T47D (cell line): Measurements from ENCODE around the gene CDPF1.
"Not testable (repeated sequence)": the region's sequence is repeated elsewhere in the genome, so short reads cannot be mapped to it uniquely, and the experiment has no call there.

Source experiments
- DNase-seq, 2 experiments: peaks; one replicate each; pipeline versions ENCODE4 v3.0.0 to v3.0.0-alpha.2; 2011 to 2012; ENCODE audit warnings: low read depth in 1 of 2, low spot score in 1 of 2
- JUND ChIP-seq: IDR thresholded peaks from 2 replicates; pipeline ENCODE4 v1.6.1; 2012; ENCODE audit warnings: low read depth
- in situ Hi-C: cut with HindIII; loops from 2 replicates; pipeline ENCODE4 v1.10.0; 2016; ENCODE audit warnings: low sequenced_read_pairs, low pct_unique_long_range_greater_than_20kb

CDPF1 gene

DNA sequence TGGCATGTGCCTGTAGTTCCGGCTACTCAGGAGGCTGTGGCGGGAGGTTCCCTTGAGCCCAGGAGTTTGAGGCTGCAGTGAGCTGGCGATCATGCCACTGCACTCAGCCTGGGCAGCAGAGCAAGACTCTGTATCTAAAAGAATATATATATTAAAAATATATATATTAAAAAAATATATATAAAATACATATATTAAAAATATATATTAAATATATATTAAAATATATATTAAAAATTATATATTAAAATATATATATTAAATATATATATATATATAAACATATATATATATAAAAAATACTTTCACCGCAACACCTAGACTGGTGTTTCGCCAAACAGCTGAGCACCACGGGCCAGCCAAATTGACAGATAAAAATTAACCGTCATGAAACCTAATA, 26.5 kb upstream of the CDPF1 start:
- TF ChIP-seq JUND: no peak
- in situ Hi-C loops: no loop called here
- DNase-seq: no peak

DNA sequence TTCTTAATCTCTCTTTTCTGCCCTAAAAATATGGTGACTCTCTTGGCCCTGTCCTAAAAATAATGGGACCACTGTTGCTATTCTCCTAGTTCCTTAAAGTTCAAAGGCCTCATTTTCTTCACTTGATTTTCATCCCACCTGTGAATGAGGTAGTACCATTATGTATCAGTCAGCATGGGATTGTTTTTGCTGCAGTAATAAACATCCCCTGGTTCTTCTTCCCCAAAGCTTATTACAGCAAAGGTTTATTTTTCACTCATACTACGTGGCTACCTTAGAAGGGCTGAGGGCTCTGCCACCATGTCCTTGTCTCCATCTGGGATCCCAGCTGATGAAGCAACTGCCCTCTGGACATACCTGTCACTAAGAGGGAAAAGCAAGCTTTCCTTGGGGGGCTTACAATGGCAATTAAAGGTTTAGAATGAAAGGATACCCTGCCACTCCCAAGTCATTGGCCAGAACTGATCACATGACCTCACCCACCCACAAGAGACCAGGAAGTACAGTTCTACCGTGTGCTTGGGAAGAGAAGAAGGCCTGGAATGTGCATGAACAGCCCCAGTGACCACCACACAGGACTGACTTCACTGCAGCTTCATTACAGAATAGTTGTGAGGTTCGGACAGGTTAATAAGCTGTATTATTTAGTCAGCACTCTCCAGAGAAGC, 25.5 kb upstream of the CDPF1 start:
- no peak for TF ChIP-seq JUND
- no peak for DNase-seq
- in situ Hi-C loops: no loop called here

DNA sequence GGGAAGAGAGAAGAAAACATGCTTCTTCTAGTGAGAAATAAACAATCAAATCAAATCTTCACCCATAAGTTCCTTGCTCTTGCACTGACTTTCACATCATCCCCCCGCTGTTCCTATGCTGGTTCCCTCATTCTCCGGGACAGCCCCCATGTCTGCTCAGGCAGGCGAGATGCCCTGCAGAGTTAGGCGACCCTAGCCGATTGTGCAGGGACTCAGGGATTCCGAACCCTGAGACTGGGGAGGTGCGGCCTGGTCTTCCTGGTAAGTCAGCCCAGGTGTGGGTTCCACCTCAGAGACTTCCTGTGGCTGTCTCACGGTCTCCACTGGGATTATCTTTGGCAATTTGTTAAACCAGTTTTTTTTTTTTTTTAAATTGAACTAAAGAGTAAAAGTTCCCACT, 24.3 kb upstream of the CDPF1 start:
- no peak for TF ChIP-seq JUND
- in situ Hi-C loops: no loop called here
- DNase-seq: no peak

DNA sequence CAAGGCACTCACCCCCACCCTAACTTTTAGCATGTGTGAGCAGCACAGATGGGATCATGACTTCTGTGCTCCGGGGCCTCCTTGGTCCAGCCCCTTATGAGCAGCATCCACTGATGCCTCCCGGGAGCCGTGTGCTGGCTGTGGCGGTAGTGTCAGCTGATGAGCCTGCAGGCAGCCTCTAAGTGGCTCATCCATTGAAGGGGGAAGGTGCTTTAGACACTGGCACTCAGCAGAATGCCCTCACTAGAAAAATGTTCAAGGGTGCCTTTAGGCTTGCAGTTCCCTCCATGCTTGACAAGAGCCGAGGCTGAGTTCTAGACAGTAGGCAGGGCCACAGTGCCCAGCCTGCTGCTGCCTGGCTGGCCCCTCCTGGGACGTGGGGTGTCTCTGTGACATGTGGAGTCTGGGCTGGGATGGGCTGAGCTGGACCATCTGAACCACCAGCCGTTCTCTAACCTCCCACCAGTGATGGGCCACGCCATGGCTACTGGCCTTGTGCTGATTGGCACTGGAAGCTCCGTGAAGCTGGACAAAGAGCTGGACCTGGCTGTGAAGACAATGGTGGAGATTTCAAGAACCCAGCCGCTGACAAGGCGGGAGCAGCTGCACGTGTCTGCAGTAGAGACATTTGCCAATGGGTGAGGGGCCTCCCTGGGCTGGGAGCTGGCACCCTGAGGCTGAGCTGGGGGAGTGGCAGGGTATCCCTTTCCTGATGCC, 23.5 kb upstream of the CDPF1 start:
- in situ Hi-C loops: no loop called here
- no peak for TF ChIP-seq JUND
- DNase-seq: no peak

DNA sequence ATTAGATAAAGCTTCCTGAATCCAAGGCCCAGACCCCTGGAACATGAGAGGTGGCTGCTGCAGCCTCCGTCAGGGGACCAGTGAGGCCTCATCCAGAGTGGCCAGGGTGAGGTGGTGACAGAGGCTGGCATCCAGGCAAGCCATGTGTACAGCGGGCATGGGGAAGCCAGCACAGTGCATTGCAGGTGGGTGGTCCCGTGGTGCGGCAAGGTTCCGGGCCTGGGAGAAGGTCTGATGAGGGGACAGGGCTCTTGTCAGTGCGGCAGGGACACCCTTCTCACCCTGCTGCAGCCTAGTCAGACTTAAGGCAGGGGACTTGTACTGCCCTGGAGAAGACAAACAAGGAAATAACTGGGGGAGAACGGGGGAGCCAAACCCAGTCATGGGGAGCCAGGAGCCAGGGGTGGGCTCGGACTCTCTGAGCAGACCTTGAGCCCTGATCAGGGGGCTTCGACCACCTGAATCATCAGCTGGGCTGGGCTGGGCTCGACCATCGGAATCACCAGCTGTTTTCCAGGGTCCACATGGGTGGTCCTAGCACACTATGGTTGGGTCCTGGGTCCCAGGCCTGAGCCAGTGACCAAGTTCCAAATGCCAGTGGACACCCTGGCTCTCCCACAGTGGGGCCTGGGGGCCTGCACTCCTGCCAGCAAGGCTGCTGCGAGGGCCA, 22.8 kb upstream of the CDPF1 start:
- in situ Hi-C loops: no loop called here
- TF ChIP-seq JUND: no peak

DNA sequence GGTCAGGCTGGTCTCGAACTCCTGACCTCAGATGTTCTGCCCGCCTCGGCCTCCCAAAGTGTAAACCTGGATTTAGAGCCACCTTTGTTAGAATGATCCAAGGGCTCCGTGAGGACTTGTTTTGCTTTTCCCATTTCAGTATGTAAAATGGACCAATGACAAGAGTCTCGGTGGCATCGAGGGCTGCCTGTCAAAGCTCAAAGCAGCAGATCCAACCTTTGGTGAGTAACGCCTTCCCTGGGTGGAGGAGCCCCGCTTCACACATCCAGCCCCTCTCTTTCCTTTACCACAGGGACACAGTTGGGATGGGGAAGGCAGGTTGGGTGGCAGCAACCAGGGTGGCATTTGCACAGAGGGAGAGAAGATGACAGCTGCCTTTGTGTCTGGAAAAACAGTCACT, 22.1 kb upstream of the CDPF1 start:
- no peak for TF ChIP-seq JUND
- no peak for DNase-seq
- in situ Hi-C loops: no loop called here

More for the DNA sequence above, 22.8 kb upstream of the CDPF1 start:
- DNase-seq: no peak

DNA sequence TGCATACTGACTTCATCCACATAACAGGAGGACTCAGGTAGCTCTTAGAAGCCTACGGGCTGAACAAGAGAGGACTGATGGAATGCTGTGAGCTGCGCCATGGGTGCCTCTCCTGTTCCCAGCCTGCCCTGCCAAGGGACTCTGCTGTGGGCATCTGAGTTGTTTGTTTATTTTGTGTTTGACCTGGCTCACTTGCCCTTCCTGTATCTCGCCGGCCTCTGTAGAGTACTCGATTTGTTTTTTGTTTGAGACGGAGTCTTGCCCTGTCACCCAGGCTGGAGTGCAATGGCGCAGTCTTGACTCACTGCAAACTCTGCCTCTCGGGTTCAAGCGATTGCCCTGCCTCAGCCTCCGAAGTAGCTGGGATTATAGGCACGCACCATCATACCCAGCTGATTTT, 19.5 kb upstream of the CDPF1 start:
- DNase-seq: no peak
- in situ Hi-C loops: no loop called here
- no peak for TF ChIP-seq JUND

DNA sequence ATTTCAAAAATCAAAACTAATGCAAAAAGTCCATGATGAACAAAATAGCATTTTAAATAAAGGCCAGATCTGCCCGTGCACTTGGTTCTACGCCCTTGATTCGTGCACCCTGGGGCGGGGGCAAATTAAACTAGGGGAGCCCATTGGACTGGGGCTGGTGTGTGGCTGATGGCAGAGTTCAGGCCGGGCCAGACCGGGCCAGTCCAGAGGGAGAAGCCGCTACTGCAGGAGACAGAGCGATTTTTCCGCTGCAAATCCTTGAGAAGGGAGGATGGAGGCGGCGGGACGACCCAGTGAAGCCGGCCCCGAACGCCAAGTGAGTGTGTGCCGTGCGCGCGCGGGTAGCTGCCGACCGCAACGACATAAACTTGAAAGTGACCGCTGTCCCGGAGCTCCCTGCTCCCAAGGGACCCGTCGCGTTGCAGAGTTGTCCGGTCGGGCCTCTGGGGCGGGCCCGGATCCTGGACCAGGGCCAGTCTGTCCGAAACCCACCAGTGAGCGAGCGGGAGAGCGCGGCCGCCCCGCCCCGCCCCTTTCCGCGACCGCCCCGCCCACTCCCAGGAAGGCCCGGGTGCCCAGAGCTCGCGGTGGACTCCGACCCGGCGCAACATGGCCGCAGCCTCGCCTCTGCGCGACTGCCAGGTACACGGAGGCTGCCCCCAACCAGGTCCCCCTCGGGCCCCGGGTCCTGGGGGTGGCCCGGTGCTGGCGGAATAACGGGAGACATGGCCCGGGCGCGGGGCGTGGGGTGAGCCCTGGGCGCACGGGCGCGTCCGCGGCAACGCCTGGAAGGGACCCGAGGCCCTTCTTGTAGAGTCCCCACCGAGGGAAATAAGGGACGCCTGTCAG, 17.6 kb upstream of the CDPF1 start, which contains the start of gene TTC38:
TSS of gene TTC38 (plus strand) at position 578 of the 849 bp plus-strand sequence. CDS start at position 610, 32 bp downstream.
- peak; percentile 93 to 99 for DNase-seq
- in situ Hi-C loops: no loop called here

DNA sequence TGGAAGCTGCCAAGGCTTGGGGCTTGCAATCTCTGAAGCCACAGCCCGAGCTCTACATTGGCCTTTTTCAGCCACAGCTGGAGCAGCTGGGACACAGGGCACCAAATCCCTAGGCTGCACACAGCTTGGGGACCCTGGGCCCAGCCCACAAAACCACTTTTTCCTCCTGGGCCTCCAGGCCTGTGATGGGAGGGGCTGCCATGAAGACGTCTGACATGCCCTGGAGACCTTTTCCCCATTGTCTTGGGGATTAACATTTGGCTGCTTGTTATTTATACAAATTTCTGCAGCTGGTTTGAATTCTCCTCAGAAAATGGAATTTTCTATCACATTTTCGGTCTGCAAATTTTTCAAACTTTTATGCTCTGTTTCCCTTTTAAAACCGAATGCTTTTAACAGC, 15.5 kb upstream of the CDPF1 start:
- in situ Hi-C loops, DNase-seq: not testable (repeated sequence)

More for the DNA sequence above, 17.6 kb upstream of the CDPF1 start, which contains the start of gene TTC38:
- TF ChIP-seq JUND: no peak

DNA sequence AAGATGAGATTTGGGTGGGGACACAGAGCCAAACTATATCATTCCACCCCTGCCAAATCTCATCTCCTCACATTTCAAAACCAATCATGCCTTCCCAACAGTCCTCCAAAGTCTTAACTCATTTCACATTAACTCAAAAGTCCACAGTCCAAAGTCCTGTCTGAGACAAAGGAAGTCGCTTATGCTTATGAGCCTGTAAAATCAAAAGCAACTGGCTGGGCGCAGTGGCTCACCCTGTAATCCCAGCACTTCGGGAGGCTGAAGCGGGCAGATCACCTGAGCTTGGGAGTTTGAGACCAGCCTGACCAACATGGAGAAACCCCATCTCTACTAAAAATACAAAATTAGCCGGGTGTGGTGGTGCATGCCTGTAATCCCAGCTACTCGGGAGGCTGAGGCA, 14.4 kb upstream of the CDPF1 start:
- DNase-seq, in situ Hi-C loops: not testable (repeated sequence)

DNA sequence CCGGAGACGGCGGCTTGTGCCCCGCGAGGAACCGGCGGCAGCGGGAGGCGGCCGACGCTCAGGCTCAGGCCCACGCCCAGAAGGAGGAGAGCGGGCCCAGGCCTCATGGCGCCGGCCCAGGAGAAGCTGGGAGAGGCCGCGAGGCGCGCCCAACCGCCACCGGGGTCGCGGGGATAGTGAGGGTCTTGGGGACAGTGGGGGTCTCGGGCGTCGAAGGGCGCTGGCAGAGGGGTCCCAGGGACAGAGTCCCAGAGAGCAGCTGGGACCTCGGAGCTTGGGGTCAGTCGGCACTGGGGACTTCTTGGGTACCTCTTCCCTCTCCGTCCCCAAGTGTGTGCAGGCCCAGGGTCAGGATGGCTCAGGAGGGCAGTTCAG, 13.1 kb upstream of the CDPF1 start, which contains the start of gene PKDREJ:
TSS of gene PKDREJ (minus strand) at position 128 of the 375 bp plus-strand sequence. CDS start at position 107, 21 bp downstream.
- DNase-seq: no peak
- no peak for TF ChIP-seq JUND
- in situ Hi-C loops: no loop called here

DNA sequence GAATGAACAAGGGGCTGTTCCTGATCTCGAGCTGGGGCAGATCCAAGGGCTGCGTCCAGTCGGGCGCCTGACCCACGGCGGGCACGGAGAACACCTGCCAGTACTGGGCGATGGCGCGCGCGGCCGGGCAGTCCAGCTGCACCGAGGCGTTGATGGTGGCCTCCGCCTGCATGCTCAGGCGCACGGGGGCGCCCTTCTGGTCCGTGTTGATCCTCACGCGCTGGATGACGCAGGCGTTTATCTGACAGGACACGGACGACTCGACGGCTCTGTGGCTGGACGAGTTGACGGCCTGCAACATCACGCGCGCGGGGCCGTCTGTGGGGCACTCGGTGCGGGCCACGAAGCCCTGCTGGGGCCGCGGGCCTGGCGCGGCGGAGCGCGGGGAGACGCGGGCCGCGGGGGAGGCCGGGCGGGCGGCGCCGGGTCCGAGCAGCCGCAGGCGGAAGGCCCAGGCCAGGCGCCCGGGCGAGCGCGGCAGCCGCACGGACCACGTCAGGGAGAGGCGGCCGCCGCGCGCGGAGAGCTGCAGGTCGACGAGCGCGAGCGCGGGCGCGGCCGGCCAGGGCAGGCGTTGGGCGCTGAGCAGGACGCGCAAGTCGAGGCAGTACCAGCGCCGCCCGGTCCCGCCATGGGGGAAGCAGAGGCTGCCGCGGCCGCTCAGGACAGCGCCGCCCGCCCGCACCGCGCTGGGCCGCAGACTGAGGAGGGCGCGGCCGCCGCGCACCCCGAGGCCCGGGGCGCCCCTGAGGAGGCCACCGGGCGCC, 12.5 kb upstream of the CDPF1 start:
- no peak for DNase-seq
- TF ChIP-seq JUND: no peak
- in situ Hi-C loops: no loop called here
